HCT116 (cell line): ENCODE measurements around the gene RELL1. TPM values are rescaled to one million over a fixed set of nuclear protein-coding genes. Genes with fewer than 3 reads are reported as not detected.

ENCODE experiments used
- ATAC-seq: fragments of 200-7000 bp; cut with Tn5 transposase; 2 replicates; pipeline ENCODE4 v1.9.1; 2020; ENCODE audit warnings: mild to moderate bottlenecking, moderate library complexity
- BruUV-seq: library from RNA; stranded (reverse); fragments of 400-500 nt; replicated peaks from 2 replicates; lab custom pipeline; 2021; lab: Mats Ljungman, UMichigan
- CTCF ChIA-PET: fragments of 300-600 bp; sonication (Branson Sonifier 250); formaldehyde crosslinking; loops from one replicate; lab custom pipeline; 2021; ENCODE audit warnings: antibody characterized with exemption; lab: Charles Lee
- POLR2A ChIA-PET: fragments of 300-600, 350-600 bp; sonication (Branson Sonifier 250); formaldehyde crosslinking; loops from one replicate; lab custom pipeline; 2021; ENCODE audit warnings: antibody characterized with exemption; lab: Charles Lee
- RAD21 ChIA-PET, 2 experiments: fragments of 300-600 bp; sonication (Branson Sonifier 250); formaldehyde crosslinking; loops; one replicate each; lab custom pipeline; 2023; ENCODE audit warnings: low total read pairs in 2 of 2; ENCODE audit not compliant: uncharacterized antibody in 2 of 2, unreplicated experiment in 2 of 2, low non-redundant PET in 1 of 2; lab: Charles Lee
- DNase-seq: peaks from one replicate; pipeline ENCODE4 v3.0.0-alpha.2; 2010; ENCODE audit warnings: low read depth, low spot score
- H2AFZ ChIP-seq: fragments of 200-600 bp; shearing (Covaris generic), sonication (generic); 2 replicates; pipeline ENCODE4 v1.6.1; 2017; ENCODE audit warnings: low read depth, mixed run types, mixed read lengths, antibody characterized with exemption, low read length; ENCODE audit not compliant: poor library complexity, severe bottlenecking
- H3K27ac ChIP-seq: 2 replicates; pipeline ENCODE4 v1.5.1; 2012; ENCODE audit warnings: low read depth, low read length
- H3K27me3 ChIP-seq: fragments of 200-600 bp; sonication (generic); 2 replicates; pipeline ENCODE4 v1.6.1; 2016; ENCODE audit warnings: mixed run types, low read length, mixed read lengths; ENCODE audit not compliant: insufficient read depth
- H3K36me3 ChIP-seq, 2 experiments: fragments of 200-500 bp in 1 of 2; fragments of 200-600 bp in 1 of 2; sonication (Bioruptor generic) in 1 of 2; sonication (generic) in 1 of 2; 2 replicates each; pipeline versions ENCODE4 v1.5.1 to v1.6.1; 2014 to 2016; ENCODE audit warnings: low read length in 2 of 2, inconsistent platforms in 1 of 2, mixed read lengths in 1 of 2, mixed run types in 1 of 2; ENCODE audit not compliant: insufficient read depth in 2 of 2, control insufficient read depth in 1 of 2
- H3K4me1 ChIP-seq, 2 experiments: fragments of 200-600 bp in 1 of 2; sonication (generic) in 1 of 2; 2 replicates each; pipeline versions ENCODE4 v1.5.1 to v1.6.1; 2012 to 2017; ENCODE audit warnings: low read length in 2 of 2, inconsistent platforms in 1 of 2, mild to moderate bottlenecking in 1 of 2, mixed read lengths in 1 of 2, mixed run types in 1 of 2, moderate library complexity in 1 of 2; ENCODE audit not compliant: insufficient read depth in 2 of 2, control insufficient read depth in 1 of 2
- H3K4me2 ChIP-seq: fragments of 200-600 bp; sonication (generic); 2 replicates; pipeline ENCODE4 v1.6.1; 2017; ENCODE audit warnings: mixed run types, low read length, mixed read lengths
- H3K4me3 ChIP-seq, 2 experiments: fragments of 200-600 bp in 1 of 2; sonication (generic) in 1 of 2; replicated peaks in 1 of 2; 2 replicates each; pipeline ENCODE4 v1.5.1; 2011 to 2016; ENCODE audit warnings: low read length in 2 of 2, control low read depth in 1 of 2, low read depth in 1 of 2, mild to moderate bottlenecking in 1 of 2, mixed read lengths in 1 of 2, mixed run types in 1 of 2
- H3K79me2 ChIP-seq: fragments of 200-600 bp; sonication (generic); 2 replicates; pipeline ENCODE4 v1.6.1; 2017; ENCODE audit warnings: mild to moderate bottlenecking, mixed run types, low read length, moderate library complexity, mixed read lengths; ENCODE audit not compliant: insufficient read depth
- H3K9ac ChIP-seq: fragments of 200-600 bp; sonication (generic); 2 replicates; pipeline ENCODE4 v1.6.1; 2016; ENCODE audit warnings: low read length, mixed read lengths
- H3K9me2 ChIP-seq: fragments of 200-600 bp; sonication (generic), shearing (Covaris generic); 2 replicates; pipeline ENCODE4 v1.6.1; 2017; ENCODE audit warnings: mixed run types, mild to moderate bottlenecking, moderate library complexity; ENCODE audit not compliant: insufficient read depth
- H3K9me3 ChIP-seq, 2 experiments: fragments of 200-500 bp in 1 of 2; fragments of 200-600 bp in 1 of 2; sonication (Bioruptor generic) in 1 of 2; sonication (generic) in 1 of 2; 2 replicates each; pipeline ENCODE4 v1.6.1; 2014 to 2017; ENCODE audit warnings: low read length in 2 of 2, mixed read lengths in 2 of 2, inconsistent platforms in 1 of 2, low read depth in 1 of 2, mild to moderate bottlenecking in 1 of 2, mixed run types in 1 of 2, moderate library complexity in 1 of 2; ENCODE audit not compliant: control insufficient read depth in 1 of 2, insufficient read depth in 1 of 2
- H4K20me1 ChIP-seq: fragments of 200-600 bp; sonication (generic), shearing (Covaris generic); 2 replicates; pipeline ENCODE4 v1.6.1; 2017; ENCODE audit warnings: mixed run types, mild to moderate bottlenecking, moderate library complexity; ENCODE audit not compliant: insufficient read depth
- CEBPB ChIP-seq: IDR thresholded peaks from 2 replicates; pipeline ENCODE4 v1.6.1; 2012; ENCODE audit warnings: low read depth
- ELF1 ChIP-seq: IDR thresholded peaks from 2 replicates; pipeline ENCODE4 v1.6.1; 2012; ENCODE audit warnings: low read depth, borderline replicate concordance
- EZH2 ChIP-seq: fragments of 200-600 bp; sonication (generic); IDR thresholded peaks from 2 replicates; pipeline ENCODE4 v1.6.1; 2017; ENCODE audit warnings: antibody characterized with exemption, mixed run types
- FOSL1 ChIP-seq: IDR thresholded peaks from 2 replicates; pipeline ENCODE4 v1.6.1; 2012; ENCODE audit warnings: low read depth
- JUND ChIP-seq: IDR thresholded peaks from 2 replicates; pipeline ENCODE4 v1.6.1; 2012
- POLR2A ChIP-seq: IDR thresholded peaks from 2 replicates; pipeline ENCODE4 v1.7.0; 2011; ENCODE audit warnings: borderline replicate concordance; ENCODE audit not compliant: insufficient read depth, insufficient read length; ENCODE audit errors: extremely low read depth
- POLR2AphosphoS5 ChIP-seq: IDR thresholded peaks from 2 replicates; pipeline ENCODE4 v1.6.1; 2011; ENCODE audit warnings: mild to moderate bottlenecking, low read depth, low read length, moderate library complexity
- RAD21 ChIP-seq: IDR thresholded peaks from 2 replicates; pipeline ENCODE4 v1.6.1; 2012; ENCODE audit warnings: low read depth, mild to moderate bottlenecking
- REST ChIP-seq: IDR thresholded peaks from 2 replicates; pipeline ENCODE4 v1.6.1; 2012; ENCODE audit warnings: low read depth
- SIN3A ChIP-seq: IDR thresholded peaks from 2 replicates; pipeline ENCODE4 v1.6.1; 2012; ENCODE audit warnings: low read depth
- SP1 ChIP-seq: IDR thresholded peaks from 2 replicates; pipeline ENCODE4 v1.6.1; 2012; ENCODE audit warnings: low read depth
- SRF ChIP-seq: IDR thresholded peaks from 2 replicates; pipeline ENCODE4 v1.6.1; 2012; ENCODE audit warnings: low read depth
- TCF7L2 ChIP-seq: IDR thresholded peaks from 2 replicates; pipeline ENCODE4 v1.7.0; 2011; ENCODE audit warnings: borderline replicate concordance, inconsistent platforms; ENCODE audit not compliant: insufficient read depth, insufficient read length; ENCODE audit errors: extremely low read depth
- ZFX ChIP-seq: fragments of 450-650 bp; IDR thresholded peaks from 2 replicates; pipeline ENCODE4 v1.6.1; 2017
- ZNF274 ChIP-seq: fragments of 200-500 bp; sonication (Bioruptor generic); IDR thresholded peaks from 2 replicates; pipeline ENCODE4 v1.6.1; 2014; ENCODE audit warnings: mild to moderate bottlenecking, low read depth, low read length, inconsistent platforms
- intact Hi-C: fragments of 100-400 bp; cut with micrococcal nuclease; formaldehyde crosslinking; loops from 2 replicates; pipeline ENCODE4 v1.10.0; 2022
- total RNA-seq: library from RNA; stranded (reverse); gene quantifications from one replicate; pipeline ENCODE4 v1.2.1, GENCODE V29; 2021; ENCODE audit not compliant: unreplicated experiment
- TF ChIP-seq, protein P1 (sequence below): IDR thresholded peaks from 2 replicates; pipeline ENCODE4 v1.6.1; 2012
- TF ChIP-seq, protein P2 (sequence below), 3 experiments: fragments of 200-600 bp in 1 of 3; sonication (generic) in 1 of 3; IDR thresholded peaks in 2 of 3; conservative IDR thresholded peaks in 1 of 3; 2 replicates each; pipeline ENCODE4 v1.5.1; 2012 to 2017; ENCODE audit warnings: low read depth in 2 of 3, low read length in 2 of 3, antibody characterized with exemption in 1 of 3, borderline replicate concordance in 1 of 3, control low read depth in 1 of 3, mild to moderate bottlenecking in 1 of 3, mixed read lengths in 1 of 3, mixed run types in 1 of 3, moderate library complexity in 1 of 3; ENCODE audit not compliant: insufficient read depth in 1 of 3
- TF ChIP-seq, protein P3 (sequence below): IDR thresholded peaks from 2 replicates; pipeline ENCODE4 v1.6.1; 2012

The RELL1 gene
- total RNA-seq, 1 experiment from 2014 or later = 30.2 TPM

- Histone ChIP-seq H3K36me3 (no peaks in the 10 kb centered on the region), H3K4me1 (peaks cover 9 to 17% of the 10 kb centered on the region in 2 experiments), H3K27ac (no peak overlapping the region), H2AFZ (no peak overlapping the region), H3K27me3 (no peaks in the 10 kb centered on the region), H3K9me3 (no peaks in the 10 kb centered on the region), H3K9ac (no peak overlapping the region), H3K4me3 (no peak overlapping the region), H4K20me1 (no peaks in the 10 kb centered on the region), H3K4me2 (no peak overlapping the region), H3K79me2 (no peaks in the 10 kb centered on the region), H3K9me2 (no peaks in the 10 kb centered on the region)
- intact Hi-C loops = no loop called here
- no peak for ATAC-seq
- no peak for DNase-seq
- ChIA-PET POLR2A (no interaction called here), RAD21 (no interaction called here), CTCF (no interaction called here)
- no TSS peak for BruUV-seq
- TF ChIP-seq FOSL1 (no peak), SRF (no peak), EZH2 (no peak), JUND (no peak), CEBPB (no peak), ELF1 (no peak), REST (no peak), SIN3A (no peak), POLR2AphosphoS5 (no peak), RAD21 (no peak), POLR2A (no peak), SP1 (no peak), TCF7L2 (no peak), ZFX (no peak), ZNF274 (no peak)
- TF ChIP-seq, protein P1, sequence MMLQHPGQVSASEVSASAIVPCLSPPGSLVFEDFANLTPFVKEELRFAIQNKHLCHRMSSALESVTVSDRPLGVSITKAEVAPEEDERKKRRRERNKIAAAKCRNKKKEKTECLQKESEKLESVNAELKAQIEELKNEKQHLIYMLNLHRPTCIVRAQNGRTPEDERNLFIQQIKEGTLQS = no peak
- TF ChIP-seq, protein P2, sequence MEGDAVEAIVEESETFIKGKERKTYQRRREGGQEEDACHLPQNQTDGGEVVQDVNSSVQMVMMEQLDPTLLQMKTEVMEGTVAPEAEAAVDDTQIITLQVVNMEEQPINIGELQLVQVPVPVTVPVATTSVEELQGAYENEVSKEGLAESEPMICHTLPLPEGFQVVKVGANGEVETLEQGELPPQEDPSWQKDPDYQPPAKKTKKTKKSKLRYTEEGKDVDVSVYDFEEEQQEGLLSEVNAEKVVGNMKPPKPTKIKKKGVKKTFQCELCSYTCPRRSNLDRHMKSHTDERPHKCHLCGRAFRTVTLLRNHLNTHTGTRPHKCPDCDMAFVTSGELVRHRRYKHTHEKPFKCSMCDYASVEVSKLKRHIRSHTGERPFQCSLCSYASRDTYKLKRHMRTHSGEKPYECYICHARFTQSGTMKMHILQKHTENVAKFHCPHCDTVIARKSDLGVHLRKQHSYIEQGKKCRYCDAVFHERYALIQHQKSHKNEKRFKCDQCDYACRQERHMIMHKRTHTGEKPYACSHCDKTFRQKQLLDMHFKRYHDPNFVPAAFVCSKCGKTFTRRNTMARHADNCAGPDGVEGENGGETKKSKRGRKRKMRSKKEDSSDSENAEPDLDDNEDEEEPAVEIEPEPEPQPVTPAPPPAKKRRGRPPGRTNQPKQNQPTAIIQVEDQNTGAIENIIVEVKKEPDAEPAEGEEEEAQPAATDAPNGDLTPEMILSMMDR (IDR thresholded peaks at IDR 0.05 in 2 of 3, conservative IDR thresholded peaks at IDR 0.05 in 1 of 3; ENCODE audit: borderline replicate concordance in 1 of 3, insufficient read depth in 1 of 3, low read depth in 2 of 3, low read length in 2 of 3) = no peak
- TF ChIP-seq, protein P3, sequence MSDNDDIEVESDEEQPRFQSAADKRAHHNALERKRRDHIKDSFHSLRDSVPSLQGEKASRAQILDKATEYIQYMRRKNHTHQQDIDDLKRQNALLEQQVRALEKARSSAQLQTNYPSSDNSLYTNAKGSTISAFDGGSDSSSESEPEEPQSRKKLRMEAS = no peak
Measured at GRCh38 chr4:37625499-37625898, 60.7 kb downstream of the RELL1 start.
